Liver (tissue), 9 donors: Measurements from ENCODE around the gene LRRFIP2. TPM values are rescaled to one million over a fixed set of nuclear protein-coding genes. Genes with fewer than 3 reads are reported as not detected.

Source experiments
- DNase-seq: peaks from one replicate; pipeline ENCODE4 v3.0.0-alpha.2; 2017; ENCODE audit warnings: low spot score
- H3K27ac ChIP-seq, 2 donors: one replicate each; pipeline ENCODE4 v1.7.0; 2013; ENCODE audit warnings: inconsistent platforms in 2 of 2, low read length in 2 of 2, control low read depth in 1 of 2, low read depth in 1 of 2, mild to moderate bottlenecking in 1 of 2
- H3K27me3 ChIP-seq, 4 donors: one replicate each; pipeline versions ENCODE4 v1.6.1 to v1.7.0; 2013; ENCODE audit warnings: low read length in 3 of 4, inconsistent platforms in 1 of 4, mild to moderate bottlenecking in 1 of 4, moderate library complexity in 1 of 4; ENCODE audit not compliant: control insufficient read depth in 4 of 4, insufficient read depth in 4 of 4
- H3K36me3 ChIP-seq, 4 donors: one replicate each; pipeline versions ENCODE4 v1.6.1 to v1.7.0; 2013; ENCODE audit warnings: low read length in 3 of 4, mild to moderate bottlenecking in 3 of 4, low read depth in 1 of 4, moderate library complexity in 1 of 4; ENCODE audit not compliant: control insufficient read depth in 4 of 4, insufficient read depth in 3 of 4
- H3K4me1 ChIP-seq, 4 donors: one replicate each; pipeline versions ENCODE4 v1.6.1 to v1.7.0; 2013; ENCODE audit warnings: low read length in 3 of 4, mild to moderate bottlenecking in 3 of 4, moderate library complexity in 1 of 4; ENCODE audit not compliant: control insufficient read depth in 4 of 4, insufficient read depth in 4 of 4
- H3K4me3 ChIP-seq, 3 donors: one replicate each; pipeline versions ENCODE4 v1.6.1 to v1.7.0; 2013; ENCODE audit warnings: low read length in 3 of 3, control low read depth in 1 of 3, low read depth in 1 of 3, mild to moderate bottlenecking in 1 of 3
- H3K9ac ChIP-seq, 2 donors: one replicate each; pipeline ENCODE4 v1.7.0; 2013; ENCODE audit warnings: low read length in 2 of 2, mild to moderate bottlenecking in 2 of 2, moderate library complexity in 2 of 2, control low read depth in 1 of 2, low read depth in 1 of 2
- H3K9me3 ChIP-seq, 4 donors: one replicate each; pipeline versions ENCODE4 v1.6.1 to v1.7.0; 2013; ENCODE audit warnings: low read length in 3 of 4; ENCODE audit not compliant: control insufficient read depth in 4 of 4
- ATF3 ChIP-seq: IDR thresholded peaks from 2 replicates; pipeline ENCODE4 v1.6.1; 2016; ENCODE audit warnings: antibody characterized with exemption
- CTCF ChIP-seq: fragments of 150-350 bp; IDR thresholded peaks from 2 replicates; pipeline ENCODE4 v1.5.1; 2017; ENCODE audit warnings: improper control_type of control experiment, low read depth, low read length; ENCODE audit not compliant: missing input control
- EGR1 ChIP-seq, 2 donors: IDR thresholded peaks; 2 replicates each; pipeline ENCODE4 v1.6.1; 2016 to 2018; ENCODE audit warnings: antibody characterized with exemption in 2 of 2, low read depth in 2 of 2
- FOXA1 ChIP-seq: IDR thresholded peaks from 2 replicates; pipeline ENCODE4 v1.6.1; 2016; ENCODE audit warnings: antibody characterized with exemption
- FOXA2 ChIP-seq: IDR thresholded peaks from 2 replicates; pipeline ENCODE4 v1.6.1; 2016; ENCODE audit warnings: antibody characterized with exemption
- GABPA ChIP-seq, 2 donors: IDR thresholded peaks in 1 of 2; conservative IDR thresholded peaks in 1 of 2; 2 replicates each; pipeline ENCODE4 v1.6.1; 2016; ENCODE audit warnings: antibody characterized with exemption in 2 of 2, mild to moderate bottlenecking in 1 of 2, moderate library complexity in 1 of 2
- HNF4A ChIP-seq, 2 donors: conservative IDR thresholded peaks; 2 replicates each; pipeline ENCODE4 v1.6.1; 2016; ENCODE audit warnings: antibody characterized with exemption in 2 of 2, mild to moderate bottlenecking in 2 of 2
- HNF4G ChIP-seq: IDR thresholded peaks from 2 replicates; pipeline ENCODE4 v1.6.1; 2016; ENCODE audit warnings: antibody characterized with exemption
- JUND ChIP-seq, 2 donors: IDR thresholded peaks; 2 replicates each; pipeline ENCODE4 v1.6.1; 2016; ENCODE audit warnings: antibody characterized with exemption in 2 of 2
- MAX ChIP-seq: IDR thresholded peaks from 2 replicates; pipeline ENCODE4 v1.6.1; 2016; ENCODE audit warnings: antibody characterized with exemption
- NR2F2 ChIP-seq: IDR thresholded peaks from 2 replicates; pipeline ENCODE4 v1.6.1; 2016; ENCODE audit warnings: antibody characterized with exemption
- RAD21 ChIP-seq, 2 donors: IDR thresholded peaks; 2 replicates each; pipeline ENCODE4 v1.6.1; 2016; ENCODE audit warnings: antibody characterized with exemption in 2 of 2, mild to moderate bottlenecking in 2 of 2
- REST ChIP-seq: IDR thresholded peaks from 2 replicates; pipeline ENCODE4 v1.6.1; 2016; ENCODE audit warnings: antibody characterized with exemption, mild to moderate bottlenecking
- RXRA ChIP-seq, 2 donors: IDR thresholded peaks; 2 replicates each; pipeline ENCODE4 v1.6.1; 2017 to 2018; ENCODE audit warnings: antibody characterized with exemption in 2 of 2, mild to moderate bottlenecking in 1 of 2
- SP1 ChIP-seq: IDR thresholded peaks from 2 replicates; pipeline ENCODE4 v1.6.1; 2018; ENCODE audit warnings: antibody characterized with exemption, mild to moderate bottlenecking
- TAF1 ChIP-seq: conservative IDR thresholded peaks from 2 replicates; pipeline ENCODE4 v1.6.1; 2016; ENCODE audit warnings: antibody characterized with exemption, mild to moderate bottlenecking
- YY1 ChIP-seq: IDR thresholded peaks from 2 replicates; pipeline ENCODE4 v1.6.1; 2016; ENCODE audit warnings: antibody characterized with exemption, mild to moderate bottlenecking
- ZBTB33 ChIP-seq: IDR thresholded peaks from 2 replicates; pipeline ENCODE4 v1.6.1; 2016; ENCODE audit warnings: antibody characterized with exemption
- WGBS: extraction: QIAGEN DNeasy Blood & Tissue Kit; methylation state at CpG from one replicate; pipeline ENCODE4 v1.1.7; 2013; 5-methylcytosine and 5-hydroxymethylcytosine counted together
- polyA plus RNA-seq, 2 donors: library from polyadenylated mRNA; stranded (reverse) in 1 of 2; unstranded in 1 of 2; fragments of 200-250 nt in 1 of 2; fragments of >200 nt in 1 of 2; fragmentation: Nextera tagmentation in 1 of 2; extraction: Ambion mirVana in 1 of 2; gene quantifications; one replicate each; pipeline versions ENCODE4 v1.2.1 to v1.2.3, GENCODE V29; 2013 to 2015
- total RNA-seq, 2 donors: library from RNA; depleted of rRNA; stranded (reverse); fragments of >200 nt; gene quantifications; one replicate each; pipeline ENCODE4 v1.2.3, GENCODE V29; 2014
- donor health status: healthy.
- donor health status: healthy.
- donor health status: healthy.
- donor health status: healthy.
- donor health status: healthy.

Gene LRRFIP2
- total and polyA plus RNA-seq, 4 donors, result 22.6 to 56.9 (median 39.8) TPM

- TF ChIP-seq YY1, result no peak
- no peak for TF ChIP-seq CTCF
- no peak for TF ChIP-seq HNF4G
- TF ChIP-seq RXRA (IDR thresholded peaks at IDR 0.05), result no peak
- TF ChIP-seq NR2F2, result no peak
- TF ChIP-seq TAF1, result no peak
- no peak for TF ChIP-seq ZBTB33
- TF ChIP-seq ATF3, result no peak
- TF ChIP-seq RAD21 (IDR thresholded peaks at IDR 0.05), result no peak
- no peak for TF ChIP-seq JUND (IDR thresholded peaks at IDR 0.05)
- TF ChIP-seq GABPA (IDR thresholded peaks at IDR 0.05 in 1 of 2, conservative IDR thresholded peaks at IDR 0.05 in 1 of 2), result no peak
- TF ChIP-seq HNF4A (conservative IDR thresholded peaks at IDR 0.05), result no peak
- no peak for TF ChIP-seq REST
- no peak for TF ChIP-seq FOXA1
- TF ChIP-seq SP1, result no peak
- no peak for TF ChIP-seq EGR1 (IDR thresholded peaks at IDR 0.05; ENCODE audit: low read depth in 2 of 2)
- no peak for TF ChIP-seq FOXA2
- TF ChIP-seq MAX, result no peak
- no peak overlapping the region for H3K27ac ChIP-seq
- H3K9me3 ChIP-seq, result no peaks in the 10 kb centered on the region
- no peak overlapping the region for H3K4me3 ChIP-seq
- WGBS, result 99% methylated on average over 1 of the region's 1 CpG
- H3K27me3 ChIP-seq, result no peaks in the 10 kb centered on the region
- peaks cover 0 to 2% (median 0%) of the 10 kb centered on the region in 4 donors for H3K36me3 ChIP-seq
- no peak overlapping the region for H3K9ac ChIP-seq
- no peak for DNase-seq
- peaks cover 2 to 10% (median 5%) of the 10 kb centered on the region in 4 donors for H3K4me1 ChIP-seq
These were observed 57.4 kb downstream of the LRRFIP2 start for GRCh38 chr3:37116998-37117397.
